H1 (cell line): ENCODE data around the gene ING5. TPM values are rescaled to one million over a fixed set of nuclear protein-coding genes. Genes with fewer than 3 reads are reported as not detected.

Source experiments
- CTCF ChIA-PET: fragments of 300-600 bp; sonication (Branson Sonifier 250); formaldehyde crosslinking; loops from one replicate; lab custom pipeline; 2021; ENCODE audit not compliant: partially characterized antibody; lab: Charles Lee
- POLR2A ChIA-PET: fragments of 300-600 bp; sonication (Branson Sonifier 250); formaldehyde crosslinking; loops from one replicate; lab custom pipeline; 2021; ENCODE audit warnings: inconsistent platforms; ENCODE audit not compliant: partially characterized antibody; lab: Charles Lee
- DNase-seq, 2 experiments: peaks; one replicate each; pipeline versions ENCODE4 v3.0.0 to v3.0.0-alpha.2; 2010 to 2022; ENCODE audit warnings: low spot score in 2 of 2, low read depth in 1 of 2, mixed read lengths in 1 of 2
- FAIRE-seq: peaks from 2 replicates; lab custom pipeline; 2011; peaks lifted over from hg19 to GRCh38; lab: Jason Lieb, UNC
- H2AFZ ChIP-seq: 2 replicates; pipeline ENCODE4 v1.8.1; 2012; ENCODE audit warnings: low read length, inconsistent platforms
- H2AK5ac ChIP-seq: 2 replicates; pipeline ENCODE4 v1.6.1; 2013; ENCODE audit warnings: low read depth, low read length
- H2BK120ac ChIP-seq: replicated peaks from 2 replicates; pipeline ENCODE3; 2013; ENCODE audit warnings: low read depth, low read length, inconsistent platforms
- H2BK12ac ChIP-seq: 2 replicates; pipeline ENCODE4 v1.6.1; 2013; ENCODE audit warnings: low read depth, low read length
- H2BK15ac ChIP-seq: 2 replicates; pipeline ENCODE4 v1.6.1; 2013; ENCODE audit warnings: low read length
- H2BK20ac ChIP-seq: 2 replicates; pipeline ENCODE4 v1.6.1; 2013; ENCODE audit warnings: low read length
- H2BK5ac ChIP-seq: 2 replicates; pipeline ENCODE4 v1.6.1; 2013; ENCODE audit warnings: low read depth, low read length
- H3K14ac ChIP-seq: 2 replicates; pipeline ENCODE4 v1.6.1; 2013; ENCODE audit warnings: inconsistent platforms; ENCODE audit not compliant: insufficient read length
- H3K18ac ChIP-seq: 2 replicates; pipeline ENCODE4 v1.6.1; 2013; ENCODE audit warnings: low read length; ENCODE audit errors: extremely low read depth
- H3K23ac ChIP-seq: 2 replicates; pipeline ENCODE4 v1.6.1; 2013; ENCODE audit warnings: inconsistent platforms; ENCODE audit not compliant: insufficient read length
- H3K23me2 ChIP-seq: 2 replicates; pipeline ENCODE4 v1.6.1; 2013; ENCODE audit warnings: low read depth, low read length
- H3K27ac ChIP-seq: 2 replicates; pipeline ENCODE4 v1.6.1; 2011; ENCODE audit warnings: low read depth, low read length, inconsistent platforms
- H3K27me3 ChIP-seq, 4 experiments: replicated peaks in 1 of 4; 1 replicate in 1 of 4; 2 replicates in 3 of 4; pipeline versions ENCODE4 v1.6.1 to v1.8.1; 2011 to 2013; ENCODE audit warnings: low read length in 3 of 4, mild to moderate bottlenecking in 3 of 4, inconsistent platforms in 2 of 4, mixed read lengths in 2 of 4, moderate library complexity in 1 of 4; ENCODE audit not compliant: control insufficient read depth in 3 of 4, insufficient read depth in 3 of 4; ENCODE audit errors: extremely low read depth in 1 of 4
- H3K36me3 ChIP-seq, 4 experiments: 2 replicates each; pipeline versions ENCODE4 v1.6.1 to v1.8.1; 2011 to 2013; ENCODE audit warnings: mild to moderate bottlenecking in 4 of 4, low read length in 3 of 4, moderate library complexity in 2 of 4, control low read depth in 1 of 4, inconsistent platforms in 1 of 4; ENCODE audit not compliant: insufficient read depth in 4 of 4, control insufficient read depth in 2 of 4
- H3K4ac ChIP-seq: replicated peaks from 2 replicates; pipeline ENCODE3; 2013; ENCODE audit warnings: low read length, low read depth, mixed read lengths, inconsistent platforms; ENCODE audit not compliant: insufficient read length
- H3K4me1 ChIP-seq, 4 experiments: replicated peaks in 1 of 4; 1 replicate in 1 of 4; 2 replicates in 3 of 4; pipeline versions ENCODE4 v1.6.1 to v1.8.1; 2011 to 2013; ENCODE audit warnings: low read length in 3 of 4, inconsistent platforms in 2 of 4, mixed read lengths in 1 of 4; ENCODE audit not compliant: insufficient read depth in 4 of 4, control insufficient read depth in 3 of 4
- H3K4me2 ChIP-seq, 2 experiments: 2 replicates each; pipeline versions ENCODE4 v1.6.1 to v1.8.1; 2011 to 2013; ENCODE audit warnings: low read depth in 2 of 2, low read length in 2 of 2, control low read depth in 1 of 2, inconsistent platforms in 1 of 2, mild to moderate bottlenecking in 1 of 2; ENCODE audit not compliant: insufficient read depth in 1 of 2
- H3K4me3 ChIP-seq, 4 experiments: fragments of 200-600, 300-600 bp in 1 of 4; sonication (generic), shearing (Covaris generic), sonication (Bioruptor Twin) in 1 of 4; 2 replicates each; pipeline versions ENCODE4 v1.5.1 to v1.8.1; 2011 to 2016; ENCODE audit warnings: low read length in 4 of 4, low read depth in 3 of 4, control low read depth in 2 of 4, inconsistent platforms in 2 of 4, mild to moderate bottlenecking in 2 of 4, mixed read lengths in 1 of 4, moderate library complexity in 1 of 4; ENCODE audit not compliant: insufficient read depth in 2 of 4; ENCODE audit errors: extremely low read depth in 1 of 4
- H3K56ac ChIP-seq: replicated peaks from 2 replicates; pipeline ENCODE3; 2013; ENCODE audit warnings: low read depth, mild to moderate bottlenecking, mixed read lengths, low read length, inconsistent platforms; ENCODE audit not compliant: insufficient read length
- H3K79me1 ChIP-seq: 2 replicates; pipeline ENCODE4 v1.6.1; 2013; ENCODE audit warnings: low read depth, low read length, control low read depth
- H3K79me2 ChIP-seq, 2 experiments: 2 replicates each; pipeline versions ENCODE4 v1.6.1 to v1.8.1; 2012 to 2013; ENCODE audit warnings: low read length in 2 of 2, mild to moderate bottlenecking in 2 of 2, inconsistent platforms in 1 of 2; ENCODE audit not compliant: insufficient read depth in 2 of 2, control insufficient read depth in 1 of 2
- H3K9ac ChIP-seq, 4 experiments: replicated peaks in 1 of 4; 1 replicate in 1 of 4; 2 replicates in 3 of 4; pipeline versions ENCODE4 v1.6.1 to v1.8.1; 2011 to 2013; ENCODE audit warnings: low read depth in 3 of 4, low read length in 3 of 4, control low read depth in 2 of 4, mild to moderate bottlenecking in 2 of 4, moderate library complexity in 2 of 4, inconsistent platforms in 1 of 4; ENCODE audit errors: extremely low read depth in 1 of 4
- H3K9me3 ChIP-seq, 2 experiments: 2 replicates each; pipeline versions ENCODE4 v1.6.1 to v1.8.1; 2012 to 2013; ENCODE audit warnings: mild to moderate bottlenecking in 2 of 2, moderate library complexity in 2 of 2, control low read depth in 1 of 2, inconsistent platforms in 1 of 2, low read depth in 1 of 2, low read length in 1 of 2, mixed read lengths in 1 of 2; ENCODE audit not compliant: insufficient read depth in 2 of 2
- H4K20me1 ChIP-seq, 2 experiments: replicated peaks in 1 of 2; 2 replicates each; pipeline versions ENCODE3 to v1.8.1; 2011 to 2013; ENCODE audit warnings: inconsistent platforms in 2 of 2, low read length in 2 of 2, mild to moderate bottlenecking in 1 of 2; ENCODE audit not compliant: insufficient read depth in 2 of 2, control insufficient read depth in 1 of 2
- H4K5ac ChIP-seq: 2 replicates; pipeline ENCODE4 v1.6.1; 2013; ENCODE audit warnings: low read length, low read depth, mixed read lengths, inconsistent platforms; ENCODE audit not compliant: insufficient read length
- H4K8ac ChIP-seq: 2 replicates; pipeline ENCODE4 v1.8.0; 2013; ENCODE audit warnings: mild to moderate bottlenecking, moderate library complexity, low read length, inconsistent platforms; ENCODE audit not compliant: insufficient read depth; ENCODE audit errors: extremely low read depth
- H4K91ac ChIP-seq: replicated peaks from 2 replicates; pipeline ENCODE3; 2013; ENCODE audit warnings: low read length, mixed read lengths, inconsistent platforms; ENCODE audit not compliant: insufficient read length
- BRCA1 ChIP-seq: IDR thresholded peaks from 2 replicates; pipeline ENCODE4 v1.6.1; 2012; ENCODE audit warnings: low read depth, low read length, improper control_type of control experiment
- CBX5 ChIP-seq: fragments of 300-800, 300-1000 bp; sonication (generic); IDR thresholded peaks from 2 replicates; pipeline ENCODE4 v1.7.1; 2016; ENCODE audit warnings: antibody characterized with exemption, low read length, low read depth
- GABPA ChIP-seq: IDR thresholded peaks from 2 replicates; pipeline ENCODE4 v1.6.1; 2011; ENCODE audit warnings: mild to moderate bottlenecking, low read length, moderate library complexity, borderline replicate concordance; ENCODE audit not compliant: insufficient read depth
- HDAC2 ChIP-seq, 2 experiments: fragments of 300-600 bp in 1 of 2; sonication (generic) in 1 of 2; IDR thresholded peaks; 2 replicates each; pipeline ENCODE4 v1.6.1; 2011 to 2012; ENCODE audit warnings: low read depth in 2 of 2, low read length in 2 of 2, mild to moderate bottlenecking in 2 of 2, moderate library complexity in 2 of 2, borderline replicate concordance in 1 of 2, inconsistent platforms in 1 of 2
- MAFK ChIP-seq: IDR thresholded peaks from 2 replicates; pipeline ENCODE4 v1.6.1; 2012; ENCODE audit warnings: low read depth, mild to moderate bottlenecking, improper control_type of control experiment, low read length
- NRF1 ChIP-seq: IDR thresholded peaks from 2 replicates; pipeline ENCODE4 v1.6.1; 2011; ENCODE audit warnings: mild to moderate bottlenecking, low read depth, low read length, improper control_type of control experiment
- PHF8 ChIP-seq: fragments of 200-600 bp; sonication (generic); conservative IDR thresholded peaks from 2 replicates; pipeline ENCODE4 v1.7.1; 2012; ENCODE audit warnings: low read depth, mild to moderate bottlenecking, inconsistent platforms, low read length, moderate library complexity
- RAD21 ChIP-seq, 2 experiments: IDR thresholded peaks in 1 of 2; conservative IDR thresholded peaks in 1 of 2; 2 replicates each; pipeline ENCODE4 v1.6.1; 2011; ENCODE audit warnings: low read depth in 2 of 2, low read length in 2 of 2, improper control_type of control experiment in 1 of 2, inconsistent platforms in 1 of 2, mild to moderate bottlenecking in 1 of 2, moderate library complexity in 1 of 2
- RXRA ChIP-seq: IDR thresholded peaks from 2 replicates; pipeline ENCODE4 v1.6.1; 2011; ENCODE audit warnings: low read depth, mild to moderate bottlenecking, low read length, moderate library complexity; ENCODE audit not compliant: insufficient read depth
- SAP30 ChIP-seq: fragments of 300-600 bp; sonication (generic); IDR thresholded peaks from 2 replicates; pipeline ENCODE4 v1.7.1; 2012; ENCODE audit warnings: low read length, moderate library complexity, mild to moderate bottlenecking, inconsistent platforms; ENCODE audit not compliant: insufficient read depth, insufficient replicate concordance
- TBP ChIP-seq: IDR thresholded peaks from 2 replicates; pipeline ENCODE4 v1.6.1; 2011; ENCODE audit warnings: low read depth, low read length, improper control_type of control experiment
- WGBS, 2 experiments: shearing (Covaris generic) in 1 of 2; methylation state at CpG; one replicate each; pipeline versions ENCODE4 v1.1.6 to v1.1.7; 2013 to 2015; ENCODE audit warnings: low lambda C conversion rate in 2 of 2, mixed read lengths in 2 of 2, inconsistent platforms in 1 of 2, low coverage in 1 of 2, missing lambda C conversion rate in 1 of 2; ENCODE audit not compliant: insufficient replicate concordance in 2 of 2, insufficient coverage in 1 of 2, insufficient read length in 1 of 2; ENCODE audit errors: extremely low coverage in 1 of 2, missing lambda C conversion rate in 1 of 2; 5-methylcytosine and 5-hydroxymethylcytosine counted together
- polyA plus RNA-seq, 7 experiments: library from polyadenylated mRNA; depleted of rRNA in 3 of 7; stranded (reverse) in 5 of 7; unstranded in 2 of 7; fragments of >200 nt in 5 of 7; fragments of 200-250 nt in 2 of 7; gene quantifications; 1 replicate in 5 of 7; 2 replicates in 1 of 7; 4 replicates in 1 of 7; pipeline versions ENCODE4 v1.2.1 to v1.2.3, GENCODE V29; 2011 to 2013; ENCODE audit warnings: missing spikeins in 2 of 7, mixed read lengths in 2 of 7
- total RNA-seq: library from RNA; stranded (reverse); fragmentation: NEBNext Ultra II Directional; extraction: Animal tissue kit (Norgen Biotek cat#: 25700); gene quantifications from 2 replicates; pipeline ENCODE4 v1.2.1, GENCODE V29; 2021

The ING5 gene
- total and polyA plus RNA-seq, 2 of the 8 experiments (the other 6 are each of a cell fraction or from before 2014, with no cell fraction given) = 41.5 to 47.4 TPM

DNA sequence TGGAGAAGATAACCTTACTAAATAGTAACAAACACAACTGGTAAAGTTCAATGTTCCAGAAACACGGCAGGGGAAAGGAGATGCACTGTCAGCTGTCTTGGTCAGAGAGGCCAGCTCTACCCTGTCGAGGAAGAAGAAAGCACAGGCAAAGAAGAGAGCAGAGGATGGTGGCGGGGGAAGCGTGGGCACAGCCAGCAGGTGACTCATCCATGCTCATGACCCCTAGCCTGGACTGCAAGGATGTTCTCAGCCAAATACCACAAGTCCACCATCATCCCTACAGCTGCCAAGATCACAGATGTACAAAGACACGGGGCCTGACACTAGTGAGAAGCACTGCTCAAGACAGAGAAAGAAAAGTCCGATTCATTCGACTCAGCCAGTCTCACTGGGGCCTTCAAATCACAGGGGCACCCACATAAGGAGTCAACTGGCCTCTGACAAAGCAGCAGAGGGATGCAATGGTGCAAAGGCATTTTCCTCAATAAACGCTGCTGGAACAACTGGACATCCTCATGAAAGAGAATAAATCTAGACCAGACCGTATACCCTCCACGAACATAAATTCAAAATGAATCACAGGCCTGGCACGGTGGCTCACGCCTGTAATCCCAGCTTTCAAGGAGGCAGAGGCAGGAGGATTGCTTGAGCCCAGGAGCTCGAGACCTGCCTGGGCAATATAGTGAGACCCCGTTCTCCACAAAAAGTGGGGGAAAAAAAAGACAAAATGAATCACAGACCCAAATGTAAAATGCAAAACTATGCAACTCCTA is 20.8 kb upstream of the ING5 start:
- POLR2A ChIA-PET = interaction anchor here (0.7 to 20.2 kb wide), 6 partner anchors 7 to 663 kb away, joined by 3 to 265 read pairs (median 3); partner anchors contain the start of gene ING5
- no peak for FAIRE-seq
- no peak for TF ChIP-seq CBX5
- TF ChIP-seq BRCA1 = no peak
- no peak for TF ChIP-seq PHF8
- no peak for TF ChIP-seq MAFK
- no peak for TF ChIP-seq NRF1
- no peak for TF ChIP-seq RXRA
- TF ChIP-seq RAD21 (IDR thresholded peaks at IDR 0.05 in 1 of 2, conservative IDR thresholded peaks at IDR 0.05 in 1 of 2; ENCODE audit: low read depth in 2 of 2, low read length in 2 of 2) = no peak
- no peak for TF ChIP-seq GABPA
- TF ChIP-seq HDAC2 (IDR thresholded peaks at IDR 0.05; ENCODE audit: borderline replicate concordance in 1 of 2, low read depth in 2 of 2, low read length in 2 of 2) = no peak
- no peak for TF ChIP-seq SAP30
- TF ChIP-seq TBP = no peak

More for the DNA sequence above, 20.8 kb upstream of the ING5 start:
- no peaks in the 10 kb centered on the region for H3K23me2 ChIP-seq
- H3K36me3 ChIP-seq = peaks cover 16 to 60% (median 34%) of the 10 kb centered on the region in 4 experiments; a peak in 7 of 8 replicates
- H2BK120ac ChIP-seq = no peak overlapping the region
- H3K27me3 ChIP-seq = no peaks in the 10 kb centered on the region
- H2BK20ac ChIP-seq = no peak overlapping the region
- H2AK5ac ChIP-seq = no peak overlapping the region
- H3K4me3 ChIP-seq = no peak overlapping the region
- H3K4me2 ChIP-seq = no peak overlapping the region
- no peak overlapping the region for H3K4ac ChIP-seq
- no peak overlapping the region for H3K27ac ChIP-seq
- DNase-seq = no peak
- no peak overlapping the region for H3K18ac ChIP-seq
- H3K4me1 ChIP-seq = peaks cover 0 to 3% (median 0%) of the 10 kb centered on the region in 4 experiments; a peak in 1 of 7 replicates
- no peak overlapping the region for H2BK15ac ChIP-seq
- no peak overlapping the region for H3K14ac ChIP-seq
- H4K91ac ChIP-seq = no peak overlapping the region
- no peaks in the 10 kb centered on the region for H3K9me3 ChIP-seq
- no peak overlapping the region; the same call in 1 of the 2 replicates for H4K8ac ChIP-seq
- H3K23ac ChIP-seq = no peak overlapping the region
- H3K56ac ChIP-seq = no peak overlapping the region
- H3K9ac ChIP-seq = no peak overlapping the region
- CTCF ChIA-PET = interaction anchor here (0.8 to 1.2 kb wide), 3 partner anchors 22 to 829 kb away, joined by 3 to 4 read pairs (median 3); no protein-coding TSS in a partner anchor
- H4K5ac ChIP-seq = no peak overlapping the region
- no peak overlapping the region for H2BK5ac ChIP-seq
- WGBS, 2 experiments = 94% methylated on average over 14 of the region's 14 CpGs; no CpG with 5 or more reads in 1 of the 2 experiments
- no peak overlapping the region for H2BK12ac ChIP-seq
- peaks cover 0 to 13% of the 10 kb centered on the region in 2 experiments; a peak in 2 of 4 replicates for H3K79me2 ChIP-seq
- H2AFZ ChIP-seq = no peak overlapping the region
- peaks cover 7 to 19% of the 10 kb centered on the region in 2 experiments for H4K20me1 ChIP-seq
- H3K79me1 ChIP-seq = peaks cover 3% of the 10 kb centered on the region; the same call in 1 of the 2 replicates
